ENCODE results near the gene CACNA1E.
"Not testable (repeated sequence)": the region's sequence is repeated elsewhere in the genome, so short reads cannot be mapped to it uniquely, and the experiment has no call there.

Gene CACNA1E

GRCh38 chr1:181818943-181819342 lies 335.6 kb downstream of the CACNA1E start:
- FAIRE-seq (no peak), DNase-seq (ENCODE audit: insufficient read length, low spot score) (no peak)
- no peak for TF ChIP-seq SPI1 (IDR thresholded peaks at IDR 0.05; ENCODE audit: low read depth, low read length)
- no peak for TF ChIP-seq PAX5 (IDR thresholded peaks at IDR 0.05; ENCODE audit: insufficient read depth, low read length, severe bottlenecking)
- TF ChIP-seq POLR2AphosphoS5 (IDR thresholded peaks at IDR 0.05; ENCODE audit: low read depth, low read length) = no peak
- no peak for TF ChIP-seq TAF1 (IDR thresholded peaks at IDR 0.05; ENCODE audit: low read depth, low read length)
- TF ChIP-seq POLR2A (IDR thresholded peaks at IDR 0.05; ENCODE audit: low read depth, low read length) = no peak
- no peak for TF ChIP-seq POU2F2 (IDR thresholded peaks at IDR 0.05; ENCODE audit: low read depth, low read length)

- FAIRE-seq (no peak), DNase-seq (ENCODE audit: insufficient read length, low spot score) (no peak)
- no peak for TF ChIP-seq PAX5 (IDR thresholded peaks at IDR 0.05; ENCODE audit: insufficient read depth, low read length, severe bottlenecking)
- TF ChIP-seq TAF1 (IDR thresholded peaks at IDR 0.05; ENCODE audit: low read depth, low read length) = no peak
- no peak for TF ChIP-seq POLR2A (IDR thresholded peaks at IDR 0.05; ENCODE audit: low read depth, low read length)
- TF ChIP-seq SPI1 (IDR thresholded peaks at IDR 0.05; ENCODE audit: low read depth, low read length) = no peak
- TF ChIP-seq POU2F2 (IDR thresholded peaks at IDR 0.05; ENCODE audit: low read depth, low read length) = no peak
- TF ChIP-seq POLR2AphosphoS5 (IDR thresholded peaks at IDR 0.05; ENCODE audit: low read depth, low read length) = no peak
Measured at GRCh38 chr1:181821701-181822100, 338.4 kb downstream of the CACNA1E start.

GRCh38 chr1:181832173-181832880 lies 349.0 kb downstream of the CACNA1E start:
- DNase-seq (ENCODE audit: insufficient read length, low spot score); FAIRE-seq: not testable (repeated sequence)

- FAIRE-seq (no peak), DNase-seq (ENCODE audit: insufficient read length, low spot score) (no peak)
- TF ChIP-seq POU2F2 (IDR thresholded peaks at IDR 0.05; ENCODE audit: low read depth, low read length) (no peak), SPI1 (IDR thresholded peaks at IDR 0.05; ENCODE audit: low read depth, low read length) (no peak), POLR2A (IDR thresholded peaks at IDR 0.05; ENCODE audit: low read depth, low read length) (no peak), TAF1 (IDR thresholded peaks at IDR 0.05; ENCODE audit: low read depth, low read length) (no peak), POLR2AphosphoS5 (IDR thresholded peaks at IDR 0.05; ENCODE audit: low read depth, low read length) (no peak), PAX5 (IDR thresholded peaks at IDR 0.05; ENCODE audit: insufficient read depth, low read length, severe bottlenecking) (no peak)
Measured at GRCh38 chr1:181846001-181846645, 362.8 kb downstream of the CACNA1E start.

GRCh38 chr1:181846681-181847080 lies 363.4 kb downstream of the CACNA1E start:
- TF ChIP-seq POLR2A (IDR thresholded peaks at IDR 0.05; ENCODE audit: low read depth, low read length) = no peak
- no peak for TF ChIP-seq TAF1 (IDR thresholded peaks at IDR 0.05; ENCODE audit: low read depth, low read length)
- TF ChIP-seq PAX5 (IDR thresholded peaks at IDR 0.05; ENCODE audit: insufficient read depth, low read length, severe bottlenecking) = no peak
- no peak for TF ChIP-seq SPI1 (IDR thresholded peaks at IDR 0.05; ENCODE audit: low read depth, low read length)
- no peak for TF ChIP-seq POU2F2 (IDR thresholded peaks at IDR 0.05; ENCODE audit: low read depth, low read length)
- no peak for TF ChIP-seq POLR2AphosphoS5 (IDR thresholded peaks at IDR 0.05; ENCODE audit: low read depth, low read length)
- no peak for DNase-seq (ENCODE audit: insufficient read length, low spot score)

GRCh38 chr1:181849071-181849470 lies 365.8 kb downstream of the CACNA1E start:
- TF ChIP-seq SPI1 (IDR thresholded peaks at IDR 0.05; ENCODE audit: low read depth, low read length) (no peak), POU2F2 (IDR thresholded peaks at IDR 0.05; ENCODE audit: low read depth, low read length) (no peak), POLR2A (IDR thresholded peaks at IDR 0.05; ENCODE audit: low read depth, low read length) (no peak), TAF1 (IDR thresholded peaks at IDR 0.05; ENCODE audit: low read depth, low read length) (no peak), PAX5 (IDR thresholded peaks at IDR 0.05; ENCODE audit: insufficient read depth, low read length, severe bottlenecking) (no peak), POLR2AphosphoS5 (IDR thresholded peaks at IDR 0.05; ENCODE audit: low read depth, low read length) (no peak)
- DNase-seq (ENCODE audit: insufficient read length, low spot score) (no peak), FAIRE-seq (no peak)

More at GRCh38 chr1:181846681-181847080, 363.4 kb downstream of the CACNA1E start:
- no peak for FAIRE-seq

GRCh38 chr1:181854212-181854611 lies 370.9 kb downstream of the CACNA1E start:
- not testable (repeated sequence) for FAIRE-seq; DNase-seq (ENCODE audit: insufficient read length, low spot score)

GRCh38 chr1:181855380-181855779 lies 372.1 kb downstream of the CACNA1E start:
- FAIRE-seq = no peak
- TF ChIP-seq TAF1 (IDR thresholded peaks at IDR 0.05; ENCODE audit: low read depth, low read length) (no peak), POLR2AphosphoS5 (IDR thresholded peaks at IDR 0.05; ENCODE audit: low read depth, low read length) (no peak), POU2F2 (IDR thresholded peaks at IDR 0.05; ENCODE audit: low read depth, low read length) (no peak)
- no peak for DNase-seq (ENCODE audit: insufficient read length, low spot score)
